SJCRH30 (cell line): ENCODE results near the gene IFNL4. TPM values are rescaled to one million over a fixed set of nuclear protein-coding genes. Genes with fewer than 3 reads are reported as not detected.

Experiments
- DNase-seq, 2 experiments: peaks; one replicate each; pipeline ENCODE4 v3.0.0-alpha.2; 2015 to 2020
- H3K27ac ChIP-seq: fragments of 250-450 bp; sonication (Bioruptor Pico); 2 replicates; pipeline ENCODE4 v1.5.1; 2020; ENCODE audit warnings: mild to moderate bottlenecking, moderate library complexity
- H3K27me3 ChIP-seq: fragments of 250-450 bp; sonication (Bioruptor Pico); 2 replicates; pipeline ENCODE4 v1.5.1; 2020; ENCODE audit warnings: mild to moderate bottlenecking, moderate library complexity
- H3K36me3 ChIP-seq: fragments of 250-450 bp; sonication (Bioruptor Pico); 2 replicates; pipeline ENCODE4 v1.5.1; 2020; ENCODE audit warnings: mild to moderate bottlenecking, moderate library complexity
- H3K4me1 ChIP-seq: fragments of 250-450 bp; sonication (Bioruptor Pico); 2 replicates; pipeline ENCODE4 v1.5.1; 2020; ENCODE audit warnings: mild to moderate bottlenecking, moderate library complexity
- H3K4me3 ChIP-seq: fragments of 250-450 bp; sonication (Bioruptor Pico); 2 replicates; pipeline ENCODE4 v1.5.1; 2020; ENCODE audit warnings: mild to moderate bottlenecking, moderate library complexity
- H3K9me3 ChIP-seq: fragments of 250-450 bp; sonication (Bioruptor Pico); replicated peaks from 2 replicates; pipeline ENCODE4 v1.5.1; 2020; ENCODE audit warnings: mild to moderate bottlenecking, moderate library complexity
- total RNA-seq: library from RNA; depleted of rRNA; stranded (reverse); fragments of >200 nt; shearing (Covaris generic); gene quantifications from 2 replicates; pipeline ENCODE4 v1.2.3, GENCODE V29; 2014; rRNA removed

Gene IFNL4
- total RNA-seq, 1 experiment from 2014 or later = not detected

- H3K4me1 ChIP-seq = peaks cover 11% of the 10 kb centered on the region
- H3K27me3 ChIP-seq = no peaks in the 10 kb centered on the region; the same call in 1 of the 2 replicates
- no peak overlapping the region for H3K27ac ChIP-seq
- H3K9me3 ChIP-seq = no peaks in the 10 kb centered on the region
- no peak overlapping the region for H3K4me3 ChIP-seq
- DNase-seq = no peak
- H3K36me3 ChIP-seq = no peaks in the 10 kb centered on the region
These were observed 49.6 kb downstream of the IFNL4 start for GRCh38 chr19:39199025-39199424.

- no peaks in the 10 kb centered on the region; the same call in 1 of the 2 replicates for H3K27me3 ChIP-seq
- H3K9me3 ChIP-seq = no peaks in the 10 kb centered on the region
- H3K4me1 ChIP-seq = peaks cover 19% of the 10 kb centered on the region
- H3K36me3 ChIP-seq = no peaks in the 10 kb centered on the region
- no peak overlapping the region for H3K4me3 ChIP-seq
- no peak for DNase-seq
- H3K27ac ChIP-seq = no peak overlapping the region
These were observed 50.8 kb downstream of the IFNL4 start for GRCh38 chr19:39197808-39198207.

GRCh38 chr19:39196860-39197562, 51.6 kb downstream of the IFNL4 start, which contains the start of gene NCCRP1:
Gene NCCRP1 (plus strand): TSS chr19:39196964. CDS start chr19:39196983, 19 bp downstream.
- DNase-seq = peak; percentile 71
- H3K9me3 ChIP-seq = no peaks in the 10 kb centered on the region
- H3K27me3 ChIP-seq = no peaks in the 10 kb centered on the region; the same call in 1 of the 2 replicates
- no peaks in the 10 kb centered on the region for H3K36me3 ChIP-seq
- peaks cover 19% of the 10 kb centered on the region for H3K4me1 ChIP-seq
- H3K27ac ChIP-seq = peak within 1 kb of the TSS; percentile 55
- H3K4me3 ChIP-seq = peak within 1 kb of the TSS; percentile 52

GRCh38 chr19:39196320-39196719, 52.3 kb downstream of the IFNL4 start:
- Histone ChIP-seq H3K27ac (peak overlapping the region; percentile 55), H3K9me3 (no peaks in the 10 kb centered on the region), H3K36me3 (no peaks in the 10 kb centered on the region), H3K27me3 (no peaks in the 10 kb centered on the region; the same call in 1 of the 2 replicates), H3K4me3 (peak overlapping the region; percentile 52), H3K4me1 (peaks cover 19% of the 10 kb centered on the region)
- peak; percentile 73 to 75 for DNase-seq

Other genes starting within 250 kb of the IFNL4 start
- gene FBXO27, start 216.3 kb downstream of the IFNL4 start, total RNA-seq = 0.71 and 1.0 TPM in 2 replicates
- gene ACP7, start 164.5 kb downstream of the IFNL4 start, total RNA-seq = not detected in 2 replicates
- 9.1 and 11.6 TPM in 2 replicates for gene PAK4, start 123.1 kb downstream of the IFNL4 start, total RNA-seq
- 7.6 and 7.8 TPM in 2 replicates for gene NCCRP1, start 51.9 kb downstream of the IFNL4 start, total RNA-seq
- not detected in 2 replicates for gene SYCN, start 44.6 kb downstream of the IFNL4 start, total RNA-seq
- not detected in 2 replicates for gene IFNL3, start 3.9 kb downstream of the IFNL4 start, total RNA-seq
- not detected in 2 replicates for gene IFNL2, start 19.5 kb upstream of the IFNL4 start, total RNA-seq
- not detected in 2 replicates for gene IFNL1, start 47.6 kb upstream of the IFNL4 start, total RNA-seq
- 0.59 and 0.66 TPM in 2 replicates for gene LRFN1, start 72.0 kb upstream of the IFNL4 start, total RNA-seq
- gene GMFG, start 87.2 kb upstream of the IFNL4 start, total RNA-seq = 3.3 and 3.7 TPM in 2 replicates
- gene SAMD4B, start 93.6 kb upstream of the IFNL4 start, total RNA-seq = 125 and 129 TPM in 2 replicates
- 73.6 and 85.7 TPM in 2 replicates for gene PAF1, start 142.2 kb upstream of the IFNL4 start, total RNA-seq
- 28.2 and 31.9 TPM in 2 replicates for gene MED29, start 142.5 kb upstream of the IFNL4 start, total RNA-seq
- gene ZFP36, start 158.0 kb upstream of the IFNL4 start, total RNA-seq = 2.4 and 2.7 TPM in 2 replicates
- gene PLEKHG2, start 163.8 kb upstream of the IFNL4 start, total RNA-seq = 27.9 and 31.0 TPM in 2 replicates
- 1,718 and 1,766 TPM in 2 replicates for gene RPS16, start 187.1 kb upstream of the IFNL4 start, total RNA-seq
- gene SUPT5H, start 196.7 kb upstream of the IFNL4 start, total RNA-seq = 89.8 and 106 TPM in 2 replicates
- 184 and 192 TPM in 2 replicates for gene TIMM50, start 232.0 kb upstream of the IFNL4 start, total RNA-seq